ENCODE results near the gene CRTC1. TPM values are rescaled to one million over a fixed set of nuclear protein-coding genes. Genes with fewer than 3 reads are reported as not detected.

CRTC1 gene
- total RNA-seq, 1 experiment from 2014 or later = 18.1 TPM

- Histone ChIP-seq H3K27me3 (replicated peaks; ENCODE audit: insufficient read depth, low read depth, low read length, poor library complexity) (no peaks in the 10 kb centered on the region), H3K4me1 (ENCODE audit: insufficient read depth, low read length, poor library complexity, severe bottlenecking) (no peaks in the 10 kb centered on the region), H3K27ac (ENCODE audit: low read depth, low read length, poor library complexity, severe bottlenecking) (no peak overlapping the region), H3K4me3 (ENCODE audit: low read depth, low read length, poor library complexity, severe bottlenecking) (no peak overlapping the region), H3K36me3 (ENCODE audit: insufficient read depth, low read length, poor library complexity, severe bottlenecking) (no peaks in the 10 kb centered on the region), H3K9me3 (ENCODE audit: low read depth, low read length, poor library complexity, severe bottlenecking) (no peaks in the 10 kb centered on the region)
- ChIA-PET CTCF (no interaction called here), POLR2A (ENCODE audit: low non-redundant PET) (no interaction called here)
- intact Hi-C loops (cut with micrococcal nuclease; ENCODE audit: unreplicated experiment) = no loop called here
- no peak for TF ChIP-seq EZH2 (IDR thresholded peaks at IDR 0.05; ENCODE audit: borderline replicate concordance, low read depth, low read length, poor library complexity, severe bottlenecking)
- no peak for TF ChIP-seq CTCF (conservative IDR thresholded peaks at IDR 0.05; ENCODE audit: low read depth, low read length)
- no TSS peak for BruUV-seq (replicated peaks)
- DNase-seq (ENCODE audit: low spot score) = no peak
Observed at GRCh38 chr19:18745012-18745735, 61.7 kb downstream of the CRTC1 start.

DNA sequence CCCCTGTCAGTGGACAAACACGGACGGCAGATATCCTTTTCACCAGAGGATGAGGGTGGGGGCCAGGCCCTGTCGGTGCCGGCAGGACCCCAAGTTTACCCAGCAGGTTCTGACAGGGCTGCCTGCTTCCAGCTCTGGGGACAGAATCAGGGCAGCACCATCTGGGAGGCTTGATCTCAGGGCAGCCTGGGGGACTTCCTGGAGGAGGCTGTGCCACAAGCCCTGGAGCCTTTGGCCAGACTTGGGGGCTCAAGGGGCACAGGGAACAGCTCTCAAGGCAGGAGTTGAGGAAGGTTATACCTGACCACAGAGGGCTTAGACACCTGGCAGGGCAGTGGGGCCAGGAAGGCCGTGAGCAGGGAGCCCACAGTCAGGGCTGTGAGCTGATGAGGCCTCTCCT lies 62.5 kb downstream of the CRTC1 start:
- Histone ChIP-seq H3K4me1 (ENCODE audit: insufficient read depth, low read length, poor library complexity, severe bottlenecking) (no peaks in the 10 kb centered on the region), H3K27ac (ENCODE audit: low read depth, low read length, poor library complexity, severe bottlenecking) (no peak overlapping the region), H3K27me3 (replicated peaks; ENCODE audit: insufficient read depth, low read depth, low read length, poor library complexity) (no peaks in the 10 kb centered on the region), H3K9me3 (ENCODE audit: low read depth, low read length, poor library complexity, severe bottlenecking) (no peaks in the 10 kb centered on the region), H3K4me3 (ENCODE audit: low read depth, low read length, poor library complexity, severe bottlenecking) (no peak overlapping the region), H3K36me3 (ENCODE audit: insufficient read depth, low read length, poor library complexity, severe bottlenecking) (no peaks in the 10 kb centered on the region)
- TF ChIP-seq EZH2 (IDR thresholded peaks at IDR 0.05; ENCODE audit: borderline replicate concordance, low read depth, low read length, poor library complexity, severe bottlenecking) = no peak
- no peak for TF ChIP-seq CTCF (conservative IDR thresholded peaks at IDR 0.05; ENCODE audit: low read depth, low read length)
- intact Hi-C loops (cut with micrococcal nuclease; ENCODE audit: unreplicated experiment) = no loop called here
- no TSS peak for BruUV-seq (replicated peaks)
- CTCF ChIA-PET = no interaction called here
- no peak for DNase-seq (ENCODE audit: low spot score)
- POLR2A ChIA-PET (ENCODE audit: low non-redundant PET) = no interaction called here

- ChIA-PET CTCF (no interaction called here), POLR2A (ENCODE audit: low non-redundant PET) (no interaction called here)
- H3K4me3 ChIP-seq (ENCODE audit: low read depth, low read length, poor library complexity, severe bottlenecking) = no peak overlapping the region
- no TSS peak for BruUV-seq (replicated peaks)
- H3K4me1 ChIP-seq (ENCODE audit: insufficient read depth, low read length, poor library complexity, severe bottlenecking) = no peaks in the 10 kb centered on the region
- TF ChIP-seq CTCF (conservative IDR thresholded peaks at IDR 0.05; ENCODE audit: low read depth, low read length) (no peak), EZH2 (IDR thresholded peaks at IDR 0.05; ENCODE audit: borderline replicate concordance, low read depth, low read length, poor library complexity, severe bottlenecking) (no peak)
- no peaks in the 10 kb centered on the region for H3K36me3 ChIP-seq (ENCODE audit: insufficient read depth, low read length, poor library complexity, severe bottlenecking)
- no peaks in the 10 kb centered on the region for H3K9me3 ChIP-seq (ENCODE audit: low read depth, low read length, poor library complexity, severe bottlenecking)
- no peaks in the 10 kb centered on the region for H3K27me3 ChIP-seq (replicated peaks; ENCODE audit: insufficient read depth, low read depth, low read length, poor library complexity)
- DNase-seq (ENCODE audit: low spot score) = no peak
- no peak overlapping the region for H3K27ac ChIP-seq (ENCODE audit: low read depth, low read length, poor library complexity, severe bottlenecking)
- intact Hi-C loops (cut with micrococcal nuclease; ENCODE audit: unreplicated experiment) = no loop called here
Observed at GRCh38 chr19:18746401-18747325, 63.2 kb downstream of the CRTC1 start.
